ENCODE results near the gene ILF2. TPM values are rescaled to one million over a fixed set of nuclear protein-coding genes. Genes with fewer than 3 reads are reported as not detected.

Gene ILF2
- total RNA-seq, 3 donors from 2014 or later (not counting 1 experiment from before 2014, with no cell fraction given) = 97.6 to 134 (median 110) TPM

DNA sequence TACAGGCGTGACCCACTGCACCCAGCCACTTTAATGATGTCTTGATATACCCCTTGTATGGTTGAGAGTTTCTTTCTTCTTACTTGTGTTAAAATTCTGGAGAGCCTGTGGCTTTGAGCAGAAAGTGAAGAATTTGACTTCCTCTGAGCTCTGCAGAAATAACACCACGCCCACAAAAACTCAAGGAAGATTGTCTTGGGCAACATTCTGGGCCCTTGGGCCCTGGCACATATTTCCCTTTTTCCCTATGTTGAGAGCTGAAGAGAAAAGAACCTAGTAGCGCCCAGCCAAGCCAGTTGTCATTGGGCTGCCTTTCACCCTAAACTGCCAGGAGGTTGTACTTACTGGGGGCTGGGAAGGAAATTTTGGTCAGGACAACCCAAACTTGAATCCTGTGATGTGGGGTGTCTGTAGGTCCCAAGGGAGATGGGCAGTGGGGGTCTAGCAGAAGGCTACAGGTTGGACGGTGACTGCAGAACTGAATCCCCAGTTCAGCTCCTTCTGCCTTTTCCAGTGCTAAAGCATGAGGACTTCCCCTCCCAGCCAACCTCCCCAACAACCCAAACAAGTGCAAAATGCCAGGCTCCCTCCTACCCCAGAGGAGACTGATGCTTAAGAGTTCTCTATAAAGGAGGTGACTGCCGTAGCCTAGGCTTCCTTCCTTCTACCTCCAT is 24.0 kb downstream of the ILF2 start:
- no peaks in the 10 kb centered on the region for H3K27me3 ChIP-seq (ENCODE audit: control insufficient read depth, insufficient read depth, low read length)
- no peaks in the 10 kb centered on the region for H3K9me3 ChIP-seq (ENCODE audit: control insufficient read depth, insufficient read depth, low read length)
- Mint-ChIP-seq H3K27me3 (ENCODE audit: low read depth in 2 of 2) (no peaks in the 10 kb centered on the region), H3K4me3 (peak overlapping the region; percentile 46), H3K4me1 (peaks cover 46 to 64% of the 10 kb centered on the region in 2 donors), H3K27ac (peak overlapping the region; percentile 82), H3K9me3 (no peaks in the 10 kb centered on the region), H3K36me3 (peaks cover 35% of the 10 kb centered on the region)
- no peak overlapping the region for H3K27ac ChIP-seq (ENCODE audit: low read length)
- intact Hi-C loops (cut with micrococcal nuclease) = no loop called here
- WGBS (ENCODE audit: insufficient coverage) = 71% methylated on average over 4 of the region's 5 CpGs
- DNase-seq (no peak), ATAC-seq (peak in 1 of 3 donors; percentile 38)
- peaks cover 15% of the 10 kb centered on the region for H3K4me1 ChIP-seq (ENCODE audit: control insufficient read depth, insufficient read depth, low read length)
- H3K4me3 ChIP-seq (ENCODE audit: low read length) = no peak overlapping the region
- peaks cover 44% of the 10 kb centered on the region for H3K36me3 ChIP-seq (ENCODE audit: control insufficient read depth, insufficient read depth, low read length)
- TF ChIP-seq, protein P1, sequence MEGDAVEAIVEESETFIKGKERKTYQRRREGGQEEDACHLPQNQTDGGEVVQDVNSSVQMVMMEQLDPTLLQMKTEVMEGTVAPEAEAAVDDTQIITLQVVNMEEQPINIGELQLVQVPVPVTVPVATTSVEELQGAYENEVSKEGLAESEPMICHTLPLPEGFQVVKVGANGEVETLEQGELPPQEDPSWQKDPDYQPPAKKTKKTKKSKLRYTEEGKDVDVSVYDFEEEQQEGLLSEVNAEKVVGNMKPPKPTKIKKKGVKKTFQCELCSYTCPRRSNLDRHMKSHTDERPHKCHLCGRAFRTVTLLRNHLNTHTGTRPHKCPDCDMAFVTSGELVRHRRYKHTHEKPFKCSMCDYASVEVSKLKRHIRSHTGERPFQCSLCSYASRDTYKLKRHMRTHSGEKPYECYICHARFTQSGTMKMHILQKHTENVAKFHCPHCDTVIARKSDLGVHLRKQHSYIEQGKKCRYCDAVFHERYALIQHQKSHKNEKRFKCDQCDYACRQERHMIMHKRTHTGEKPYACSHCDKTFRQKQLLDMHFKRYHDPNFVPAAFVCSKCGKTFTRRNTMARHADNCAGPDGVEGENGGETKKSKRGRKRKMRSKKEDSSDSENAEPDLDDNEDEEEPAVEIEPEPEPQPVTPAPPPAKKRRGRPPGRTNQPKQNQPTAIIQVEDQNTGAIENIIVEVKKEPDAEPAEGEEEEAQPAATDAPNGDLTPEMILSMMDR (IDR thresholded peaks at IDR 0.05) = no peak

DNA sequence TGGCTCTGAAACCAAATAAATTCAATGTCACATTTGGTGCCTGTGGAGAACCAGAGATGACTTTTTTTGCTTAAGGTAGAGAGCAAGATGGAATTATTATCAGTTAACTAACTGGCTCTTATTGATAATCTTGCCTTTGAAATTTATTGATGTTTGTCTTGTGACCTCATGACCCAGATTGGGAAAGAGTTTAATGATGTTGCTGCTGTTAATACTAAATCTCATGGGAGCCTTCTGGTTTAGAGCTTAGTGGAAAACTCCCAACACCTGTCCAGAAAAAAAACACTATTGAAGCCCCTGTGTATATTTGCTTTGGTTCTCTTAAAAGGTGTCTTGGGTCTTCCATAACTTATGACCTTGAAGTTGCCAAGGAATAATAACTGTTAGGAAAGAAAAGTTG is 27.0 kb downstream of the ILF2 start:
- TF ChIP-seq, protein P1 (IDR thresholded peaks at IDR 0.05) = no peak
- H3K36me3 ChIP-seq (ENCODE audit: control insufficient read depth, insufficient read depth, low read length) = peaks cover 73% of the 10 kb centered on the region
- no peaks in the 10 kb centered on the region for H3K27me3 Mint-ChIP-seq (ENCODE audit: low read depth in 2 of 2)
- peaks cover 53 to 60% of the 10 kb centered on the region in 2 donors for H3K4me1 Mint-ChIP-seq
- H3K4me3 Mint-ChIP-seq = no peak overlapping the region
- no peaks in the 10 kb centered on the region for H3K9me3 ChIP-seq (ENCODE audit: control insufficient read depth, insufficient read depth, low read length)
- H3K27ac ChIP-seq (ENCODE audit: low read length) = no peak overlapping the region
- no peak overlapping the region for H3K4me3 ChIP-seq (ENCODE audit: low read length)
- intact Hi-C loops (cut with micrococcal nuclease) = no loop called here
- no peaks in the 10 kb centered on the region for H3K27me3 ChIP-seq (ENCODE audit: control insufficient read depth, insufficient read depth, low read length)
- DNase-seq (no peak), ATAC-seq (no peak)
- H3K27ac Mint-ChIP-seq = peak overlapping the region; percentile 75 to 82
- H3K9me3 Mint-ChIP-seq = no peaks in the 10 kb centered on the region
- H3K4me1 ChIP-seq (ENCODE audit: control insufficient read depth, insufficient read depth, low read length) = peaks cover 15% of the 10 kb centered on the region
- peaks cover 44% of the 10 kb centered on the region for H3K36me3 Mint-ChIP-seq

DNA sequence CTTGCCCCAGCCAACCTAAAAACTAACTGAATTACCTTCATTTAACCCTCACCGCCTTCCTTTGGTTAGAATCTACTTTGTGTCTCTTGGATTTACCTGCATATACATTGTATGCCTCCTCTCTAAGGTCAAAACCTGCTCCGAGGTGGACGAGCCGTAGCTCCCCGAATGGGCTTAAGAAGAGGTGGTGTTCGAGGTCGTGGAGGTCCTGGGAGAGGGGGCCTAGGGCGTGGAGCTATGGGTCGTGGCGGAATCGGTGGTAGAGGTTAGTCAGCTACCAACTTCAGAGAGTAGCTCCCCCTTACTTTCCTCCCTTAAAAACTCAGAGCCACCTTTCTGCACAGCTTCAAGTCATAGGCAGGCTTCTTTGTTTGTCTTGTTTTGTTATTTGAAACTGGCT is 27.7 kb downstream of the ILF2 start:
- no peaks in the 10 kb centered on the region for H3K27me3 ChIP-seq (ENCODE audit: control insufficient read depth, insufficient read depth, low read length)
- no peaks in the 10 kb centered on the region for H3K9me3 ChIP-seq (ENCODE audit: control insufficient read depth, insufficient read depth, low read length)
- Mint-ChIP-seq H3K9me3 (no peaks in the 10 kb centered on the region), H3K4me1 (peaks cover 53 to 60% of the 10 kb centered on the region in 2 donors), H3K27ac (peak overlapping the region; percentile 75 to 82), H3K4me3 (no peak overlapping the region), H3K27me3 (ENCODE audit: low read depth in 2 of 2) (no peaks in the 10 kb centered on the region), H3K36me3 (peaks cover 46% of the 10 kb centered on the region)
- DNase-seq (no peak), ATAC-seq (no peak)
- H3K36me3 ChIP-seq (ENCODE audit: control insufficient read depth, insufficient read depth, low read length) = peaks cover 80% of the 10 kb centered on the region
- TF ChIP-seq, protein P1 (IDR thresholded peaks at IDR 0.05) = no peak
- H3K27ac ChIP-seq (ENCODE audit: low read length) = no peak overlapping the region
- intact Hi-C loops (cut with micrococcal nuclease) = no loop called here
- H3K4me3 ChIP-seq (ENCODE audit: low read length) = no peak overlapping the region
- WGBS (ENCODE audit: insufficient coverage) = 97% methylated on average over 8 of the region's 11 CpGs
- H3K4me1 ChIP-seq (ENCODE audit: control insufficient read depth, insufficient read depth, low read length) = peaks cover 15% of the 10 kb centered on the region

DNA sequence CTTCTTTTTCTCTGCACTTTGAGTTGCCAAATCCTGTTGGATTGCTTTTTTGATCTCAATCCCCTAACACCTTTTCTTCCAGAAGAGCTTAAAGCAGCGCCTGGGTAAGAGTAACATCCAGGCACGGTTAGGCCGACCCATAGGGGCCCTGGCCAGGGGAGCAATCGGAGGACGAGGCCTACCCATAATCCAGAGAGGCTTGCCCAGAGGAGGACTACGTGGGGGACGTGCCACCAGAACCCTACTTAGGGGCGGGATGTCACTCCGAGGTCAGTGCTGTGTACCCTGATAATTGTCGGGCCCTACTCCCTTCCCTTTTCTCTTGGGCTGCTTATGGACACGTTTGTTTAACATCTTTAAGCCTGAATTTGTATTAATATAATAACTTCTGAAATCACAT is 28.6 kb downstream of the ILF2 start:
- intact Hi-C loops (cut with micrococcal nuclease) = no loop called here
- Histone ChIP-seq H3K27ac (ENCODE audit: low read length) (no peak overlapping the region), H3K27me3 (ENCODE audit: control insufficient read depth, insufficient read depth, low read length) (no peaks in the 10 kb centered on the region), H3K36me3 (ENCODE audit: control insufficient read depth, insufficient read depth, low read length) (peaks cover 88% of the 10 kb centered on the region), H3K4me1 (ENCODE audit: control insufficient read depth, insufficient read depth, low read length) (peaks cover 11% of the 10 kb centered on the region), H3K4me3 (ENCODE audit: low read length) (no peak overlapping the region), H3K9me3 (ENCODE audit: control insufficient read depth, insufficient read depth, low read length) (no peaks in the 10 kb centered on the region)
- 97% methylated on average over 10 of the region's 11 CpGs for WGBS (ENCODE audit: insufficient coverage)
- DNase-seq = no peak
- TF ChIP-seq, protein P1 (IDR thresholded peaks at IDR 0.05) = no peak
- Mint-ChIP-seq H3K9me3 (no peaks in the 10 kb centered on the region), H3K36me3 (peaks cover 52% of the 10 kb centered on the region), H3K4me3 (no peak overlapping the region), H3K4me1 (peaks cover 46 to 57% of the 10 kb centered on the region in 2 donors), H3K27me3 (ENCODE audit: low read depth in 2 of 2) (no peaks in the 10 kb centered on the region), H3K27ac (peak overlapping the region in 1 of 2 donors; percentile 57)
- ATAC-seq = no peak

Data from natural killer cell (primary cell).